Stimulated activated CD8-positive, alpha-beta memory T cell treated with anti-CD3 and anti-CD28 coated beads, Interleukin-15, amount 100 ng/mL, for 1 hour (primary cell): ENCODE results near the gene SLC9A9.

Experiments
- DNase-seq: peaks from one replicate; pipeline ENCODE4 v3.0.0-alpha.2; 2020; ENCODE audit warnings: low read depth

SLC9A9 gene

DNA sequence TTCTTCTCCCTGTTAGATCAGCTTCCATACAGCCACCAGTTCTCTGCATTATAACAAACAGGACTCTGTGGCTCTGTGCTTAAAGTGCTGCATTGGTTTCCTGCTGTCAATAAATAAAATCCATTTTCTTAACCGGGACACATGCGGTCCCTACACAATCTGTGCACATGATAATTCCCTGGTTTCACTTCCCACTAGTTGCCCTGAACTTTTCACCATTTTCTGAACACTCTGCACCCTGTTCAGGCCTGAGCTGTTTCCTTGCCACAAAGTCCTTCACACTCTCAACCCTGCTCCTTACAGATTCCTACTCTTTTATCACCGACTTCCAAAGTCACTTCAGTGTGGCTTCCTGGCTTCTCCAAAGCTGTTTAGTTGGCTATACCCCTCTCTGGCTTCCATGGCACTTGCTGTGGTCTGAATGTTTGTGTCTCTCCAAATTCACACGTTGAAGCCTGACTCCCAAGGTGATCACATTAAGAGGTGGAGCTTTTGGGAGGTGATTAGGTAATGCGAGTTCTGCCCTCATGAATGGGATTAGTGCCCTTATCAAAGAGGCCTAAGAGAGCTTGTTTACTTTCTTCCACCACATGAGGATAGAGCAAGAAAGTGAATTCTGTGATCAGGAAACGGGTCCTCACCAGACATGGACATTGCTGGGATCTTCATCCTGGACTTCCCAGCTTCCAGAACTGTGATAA lies 495.3 kb downstream of the SLC9A9 start:
- no peak for DNase-seq

GRCh38 chr3:143351895-143352608 lies 496.2 kb downstream of the SLC9A9 start:
- DNase-seq: no peak

- DNase-seq: no peak
Observed at GRCh38 chr3:143351354-143351753, 496.9 kb downstream of the SLC9A9 start.

DNA sequence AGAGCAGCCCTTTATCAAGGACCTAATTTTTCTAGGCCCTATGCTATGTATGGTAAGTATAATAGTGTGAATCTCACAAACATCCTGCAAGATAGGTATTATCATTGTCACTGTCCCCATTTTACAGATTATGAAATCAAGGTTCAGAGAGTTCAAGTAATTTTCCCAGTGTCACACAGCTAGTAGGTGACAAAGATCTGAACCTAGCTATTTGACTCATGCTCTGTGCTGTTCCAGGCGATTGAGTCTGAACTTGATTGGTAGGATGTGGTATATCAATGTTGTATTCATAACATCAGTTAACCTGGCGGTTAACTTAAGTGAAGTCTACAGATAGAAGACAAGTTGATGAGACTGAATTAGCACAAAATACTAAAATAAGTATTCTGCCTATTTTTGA lies 498.8 kb downstream of the SLC9A9 start:
- no peak for DNase-seq

GRCh38 chr3:143348486-143349327 lies 499.6 kb downstream of the SLC9A9 start:
- no peak for DNase-seq

GRCh38 chr3:143344516-143345165 lies 503.6 kb downstream of the SLC9A9 start:
- no peak for DNase-seq

- no peak for DNase-seq
Observed at GRCh38 chr3:143343944-143344343, 504.3 kb downstream of the SLC9A9 start.

DNA sequence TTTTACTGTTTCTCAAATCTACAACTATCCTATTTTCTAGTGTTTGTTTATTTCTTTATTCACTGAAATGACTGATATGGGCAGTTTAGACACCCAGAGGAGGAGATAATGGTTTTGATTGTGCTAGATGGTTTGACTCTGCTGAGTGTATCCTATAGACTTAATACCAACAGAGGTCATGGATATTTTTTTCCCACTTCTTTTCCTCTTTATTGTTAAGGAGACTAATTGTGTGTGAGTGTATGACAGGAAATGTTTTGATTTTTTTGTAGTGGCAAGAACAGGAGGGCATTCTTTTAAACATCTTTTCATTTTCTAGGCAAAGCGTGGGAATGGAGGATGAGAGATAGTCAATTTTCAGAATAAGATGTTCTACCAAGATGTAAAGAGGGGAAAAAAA lies 505.2 kb downstream of the SLC9A9 start:
- no peak for DNase-seq

GRCh38 chr3:143339451-143339850 lies 508.8 kb downstream of the SLC9A9 start:
- no peak for DNase-seq

- DNase-seq: no peak
Observed at GRCh38 chr3:143337387-143337786, 510.9 kb downstream of the SLC9A9 start.

- DNase-seq: no peak
Observed at GRCh38 chr3:143334231-143334630, 514.0 kb downstream of the SLC9A9 start.

GRCh38 chr3:143333367-143333766 lies 514.9 kb downstream of the SLC9A9 start:
- DNase-seq: no peak

GRCh38 chr3:143332026-143332425 lies 516.2 kb downstream of the SLC9A9 start:
- DNase-seq: no peak

- DNase-seq: no peak
Observed at GRCh38 chr3:143331350-143331749, 516.9 kb downstream of the SLC9A9 start.

GRCh38 chr3:143330296-143330868 lies 517.9 kb downstream of the SLC9A9 start:
- no peak for DNase-seq

- no peak for DNase-seq
Observed at GRCh38 chr3:143329567-143330211, 518.6 kb downstream of the SLC9A9 start.

- no peak for DNase-seq
Observed at GRCh38 chr3:143328451-143328850, 519.8 kb downstream of the SLC9A9 start.

- DNase-seq: no peak
Observed at GRCh38 chr3:143326983-143327778, 521.1 kb downstream of the SLC9A9 start.

- no peak for DNase-seq
Observed at GRCh38 chr3:143321058-143321769, 527.1 kb downstream of the SLC9A9 start.

DNA sequence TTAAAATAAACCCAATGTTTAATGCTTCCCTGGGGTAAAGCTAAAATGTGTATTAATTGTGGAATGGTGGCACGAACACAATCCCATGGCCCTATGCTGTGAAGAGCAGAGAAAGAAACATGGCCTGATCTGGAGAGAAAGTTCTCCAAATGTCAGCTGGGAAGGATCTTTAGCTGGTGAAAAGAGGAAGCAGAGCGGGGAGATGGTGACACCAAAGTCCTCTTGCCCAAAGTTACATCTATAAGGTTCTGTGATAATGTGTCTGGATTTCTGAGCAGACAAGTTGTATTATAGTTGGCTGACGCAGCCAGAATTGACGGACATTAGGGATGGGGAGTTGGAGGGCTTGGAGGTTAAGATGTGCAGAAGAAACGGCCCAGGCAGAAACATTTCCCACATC lies 532.5 kb downstream of the SLC9A9 start:
- DNase-seq: no peak
